Measurements from ENCODE around the gene BEX3. TPM values are rescaled to one million over a fixed set of nuclear protein-coding genes. Genes with fewer than 3 reads are reported as not detected.

The BEX3 gene
- total RNA-seq, 2 donors from 2014 or later = 33.7 to 44.9 TPM

- no peaks in the 10 kb centered on the region for H3K9me3 ChIP-seq
- no peaks in the 10 kb centered on the region for H3K4me1 ChIP-seq
- no peak for TF ChIP-seq CTCF (IDR thresholded peaks at IDR 0.05)
- H3K27me3 ChIP-seq = no peaks in the 10 kb centered on the region
- DNase-seq = no peak
- H3K36me3 ChIP-seq = no peaks in the 10 kb centered on the region
- no peak overlapping the region for H3K9ac ChIP-seq (ENCODE audit: low read depth in 2 of 2, low read length in 2 of 2)
- no peak overlapping the region for H3K4me3 ChIP-seq
- intact Hi-C loops (cut with DNase I) = no loop called here
- H3K27ac ChIP-seq = no peak overlapping the region
Observed at GRCh38 chrX:103360092-103360491, 16.2 kb upstream of the BEX3 start.

- no peak for DNase-seq
- TF ChIP-seq CTCF (IDR thresholded peaks at IDR 0.05) = no peak
- no peaks in the 10 kb centered on the region for H3K4me1 ChIP-seq
- H3K27ac ChIP-seq = no peak overlapping the region
- no peaks in the 10 kb centered on the region for H3K27me3 ChIP-seq
- H3K4me3 ChIP-seq = no peak overlapping the region
- H3K9ac ChIP-seq (ENCODE audit: low read depth in 2 of 2, low read length in 2 of 2) = no peak overlapping the region
- intact Hi-C loops (cut with DNase I) = no loop called here
- no peaks in the 10 kb centered on the region for H3K9me3 ChIP-seq
- no peaks in the 10 kb centered on the region for H3K36me3 ChIP-seq
Observed at GRCh38 chrX:103360916-103361315, 15.4 kb upstream of the BEX3 start.

- intact Hi-C loops (cut with DNase I) = no loop called here
- Histone ChIP-seq H3K9ac (ENCODE audit: low read depth in 2 of 2, low read length in 2 of 2) (no peak overlapping the region), H3K27ac (no peak overlapping the region), H3K27me3 (no peaks in the 10 kb centered on the region), H3K4me1 (no peaks in the 10 kb centered on the region), H3K9me3 (no peaks in the 10 kb centered on the region), H3K4me3 (no peak overlapping the region), H3K36me3 (no peaks in the 10 kb centered on the region)
- no peak for DNase-seq
- TF ChIP-seq CTCF (IDR thresholded peaks at IDR 0.05) = no peak
Observed at GRCh38 chrX:103361798-103362197, 14.5 kb upstream of the BEX3 start.

GRCh38 chrX:103362474-103362873 lies 13.9 kb upstream of the BEX3 start:
- TF ChIP-seq CTCF (IDR thresholded peaks at IDR 0.05) = no peak
- no peak for DNase-seq
- H3K27me3 ChIP-seq = no peaks in the 10 kb centered on the region
- no peak overlapping the region for H3K27ac ChIP-seq
- no peak overlapping the region for H3K9ac ChIP-seq (ENCODE audit: low read depth in 2 of 2, low read length in 2 of 2)
- no peak overlapping the region for H3K4me3 ChIP-seq
- H3K9me3 ChIP-seq = no peaks in the 10 kb centered on the region
- no peaks in the 10 kb centered on the region for H3K4me1 ChIP-seq
- intact Hi-C loops (cut with DNase I) = no loop called here
- no peaks in the 10 kb centered on the region for H3K36me3 ChIP-seq

GRCh38 chrX:103363046-103363445 lies 13.3 kb upstream of the BEX3 start:
- TF ChIP-seq CTCF (IDR thresholded peaks at IDR 0.05) = no peak
- Histone ChIP-seq H3K36me3 (no peaks in the 10 kb centered on the region), H3K4me3 (no peak overlapping the region), H3K4me1 (no peaks in the 10 kb centered on the region), H3K27me3 (no peaks in the 10 kb centered on the region), H3K27ac (no peak overlapping the region), H3K9me3 (no peaks in the 10 kb centered on the region), H3K9ac (ENCODE audit: low read depth in 2 of 2, low read length in 2 of 2) (no peak overlapping the region)
- intact Hi-C loops (cut with DNase I) = no loop called here
- DNase-seq = no peak

GRCh38 chrX:103367502-103367901 lies 8.8 kb upstream of the BEX3 start:
- Histone ChIP-seq H3K27ac (no peak overlapping the region), H3K9me3 (no peaks in the 10 kb centered on the region), H3K27me3 (no peaks in the 10 kb centered on the region), H3K4me3 (no peak overlapping the region), H3K36me3 (no peaks in the 10 kb centered on the region), H3K4me1 (no peaks in the 10 kb centered on the region), H3K9ac (ENCODE audit: low read depth in 2 of 2, low read length in 2 of 2) (no peak overlapping the region)
- intact Hi-C loops (cut with DNase I) = no loop called here
- no peak for TF ChIP-seq CTCF (IDR thresholded peaks at IDR 0.05)
- DNase-seq = no peak
